Suprapubic skin (tissue), 4 donors: ENCODE results near the gene WDPCP. TPM values are rescaled to one million over a fixed set of nuclear protein-coding genes. Genes with fewer than 3 reads are reported as not detected.
"Not testable (repeated sequence)": the region's sequence is repeated elsewhere in the genome, so short reads cannot be mapped to it uniquely, and the experiment has no call there.

Experiments used
- DNase-seq, 2 donors: peaks; one replicate each; pipeline ENCODE4 v3.0.0-alpha.2; 2019; ENCODE audit warnings: low spot score in 2 of 2
- H3K27ac ChIP-seq: fragments of 200-600 bp; sonication (generic); one replicate; pipeline ENCODE4 v1.5.1; 2019
- H3K27me3 ChIP-seq: fragments of 200-600 bp; sonication (generic); one replicate; pipeline ENCODE4 v1.5.1; 2019
- H3K36me3 ChIP-seq: fragments of 200-600 bp; sonication (generic); one replicate; pipeline ENCODE4 v1.5.1; 2019
- H3K4me1 ChIP-seq: fragments of 200-600 bp; sonication (generic); one replicate; pipeline ENCODE4 v1.5.1; 2019
- H3K4me3 ChIP-seq: fragments of 200-600 bp; sonication (generic); one replicate; pipeline ENCODE4 v1.5.1; 2019; ENCODE audit warnings: mild to moderate bottlenecking
- H3K9me3 ChIP-seq: fragments of 200-600 bp; sonication (generic); one replicate; pipeline ENCODE4 v1.5.1; 2019
- CTCF ChIP-seq, 2 donors: fragments of 200-600 bp in 1 of 2; fragments of 450-650 bp in 1 of 2; sonication (generic) in 1 of 2; IDR thresholded peaks; one replicate each; pipeline ENCODE4 v1.5.1; 2016 to 2019; ENCODE audit warnings: antibody characterized with exemption in 2 of 2, mild to moderate bottlenecking in 1 of 2, moderate library complexity in 1 of 2
- EP300 ChIP-seq: sonication (generic); formaldehyde crosslinking; IDR thresholded peaks from one replicate; pipeline ENCODE4 v1.6.1; 2017; ENCODE audit warnings: antibody characterized with exemption
- POLR2A ChIP-seq, 2 donors: fragments of 450-650 bp; IDR thresholded peaks; one replicate each; pipeline ENCODE4 v1.6.1; 2017; ENCODE audit warnings: antibody characterized with exemption in 2 of 2, mild to moderate bottlenecking in 2 of 2, moderate library complexity in 2 of 2
- POLR2AphosphoS5 ChIP-seq, 3 donors: sonication (generic); formaldehyde crosslinking; IDR thresholded peaks; one replicate each; pipeline ENCODE4 v1.6.1; 2017; ENCODE audit warnings: antibody characterized with exemption in 3 of 3
- WGBS: methylation state at CpG from one replicate; pipeline ENCODE4 v1.1.5; 2018; 5-methylcytosine and 5-hydroxymethylcytosine counted together
- total RNA-seq, 4 donors: library from RNA; depleted of rRNA; stranded (reverse); fragments of >200 nt; gene quantifications; one replicate each; pipeline ENCODE4 v1.1.0, GENCODE V29; 2016

WDPCP gene
- 10 to 100 TPM in 1 of 4 donors, 1 to 10 TPM in 3; 6.7 to 18.7 (median 9.7) TPM for total RNA-seq

- peak within 1 kb of the TSS; percentile 92 for H3K27ac ChIP-seq
- peaks cover 40% of the 10 kb centered on the region for H3K4me1 ChIP-seq
- no peaks in the 10 kb centered on the region for H3K27me3 ChIP-seq
- under 1% methylated on average over 35 of the region's 44 CpGs for WGBS
- DNase-seq = peak; percentile 96
- H3K36me3 ChIP-seq = peaks cover 6% of the 10 kb centered on the region
- H3K4me3 ChIP-seq = peak within 1 kb of the TSS; percentile 79
- no peaks in the 10 kb centered on the region for H3K9me3 ChIP-seq
- TF ChIP-seq CTCF (IDR thresholded peaks at IDR 0.05) = no peak
- peak in 2 of 3 donors; percentile 90 to 94 for TF ChIP-seq POLR2AphosphoS5 (IDR thresholded peaks at IDR 0.05)
- TF ChIP-seq POLR2A (IDR thresholded peaks at IDR 0.05) = peak in 1 of 2 donors; percentile 68
- TF ChIP-seq EP300 = no peak
Observed at GRCh38 chr2:63588385-63589147, at the start of gene WDPCP, which contains the start of gene MDH1. Gene WDPCP (minus strand): TSS chr2:63588477. CDS start chr2:63588271, 206 bp downstream. Gene MDH1 (plus strand): TSS chr2:63588963. CDS start chr2:63589044, 81 bp downstream.

- Histone ChIP-seq H3K27ac (no peak overlapping the region), H3K4me1 (no peaks in the 10 kb centered on the region), H3K36me3 (no peaks in the 10 kb centered on the region), H3K4me3 (no peak overlapping the region), H3K27me3 (no peaks in the 10 kb centered on the region), H3K9me3 (peaks cover 18% of the 10 kb centered on the region)
- no peak for DNase-seq
- TF ChIP-seq POLR2A (IDR thresholded peaks at IDR 0.05) (no peak), CTCF (IDR thresholded peaks at IDR 0.05) (no peak), POLR2AphosphoS5 (IDR thresholded peaks at IDR 0.05) (no peak), EP300 (no peak)
- 93% methylated on average over 2 of the region's 2 CpGs for WGBS
Observed at GRCh38 chr2:63632382-63632781, 44.1 kb upstream of the WDPCP start.

- no peak for DNase-seq
- H3K27ac ChIP-seq = no peak overlapping the region
- TF ChIP-seq POLR2A (IDR thresholded peaks at IDR 0.05) = no peak
- TF ChIP-seq EP300 = no peak
- TF ChIP-seq CTCF (IDR thresholded peaks at IDR 0.05) = no peak
- no peak for TF ChIP-seq POLR2AphosphoS5 (IDR thresholded peaks at IDR 0.05)
- H3K4me1 ChIP-seq = no peaks in the 10 kb centered on the region
- no peaks in the 10 kb centered on the region for H3K27me3 ChIP-seq
- 66% methylated on average over 1 of the region's 1 CpG for WGBS
- H3K9me3 ChIP-seq = peaks cover 16% of the 10 kb centered on the region
- no peaks in the 10 kb centered on the region for H3K36me3 ChIP-seq
- no peak overlapping the region for H3K4me3 ChIP-seq
Observed at GRCh38 chr2:63631501-63631900, 43.2 kb upstream of the WDPCP start.

- DNase-seq = no peak
- H3K4me3 ChIP-seq = no peak overlapping the region
- H3K27me3 ChIP-seq = no peaks in the 10 kb centered on the region
- H3K27ac ChIP-seq = no peak overlapping the region
- TF ChIP-seq EP300 = no peak
- TF ChIP-seq POLR2AphosphoS5 (IDR thresholded peaks at IDR 0.05) = no peak
- TF ChIP-seq CTCF (IDR thresholded peaks at IDR 0.05) = no peak
- TF ChIP-seq POLR2A (IDR thresholded peaks at IDR 0.05) = no peak
- H3K36me3 ChIP-seq = no peaks in the 10 kb centered on the region
- H3K4me1 ChIP-seq = no peaks in the 10 kb centered on the region
- H3K9me3 ChIP-seq = peaks cover 8% of the 10 kb centered on the region
- WGBS = 91% methylated on average over 1 of the region's 1 CpG
Observed at GRCh38 chr2:63628403-63628942, 40.2 kb upstream of the WDPCP start.

GRCh38 chr2:63627866-63628265 is 39.6 kb upstream of the WDPCP start:
- no peaks in the 10 kb centered on the region for H3K36me3 ChIP-seq
- TF ChIP-seq EP300 = no peak
- no peak for TF ChIP-seq POLR2AphosphoS5 (IDR thresholded peaks at IDR 0.05)
- TF ChIP-seq CTCF (IDR thresholded peaks at IDR 0.05) = no peak
- TF ChIP-seq POLR2A (IDR thresholded peaks at IDR 0.05) = no peak
- H3K27me3 ChIP-seq = no peaks in the 10 kb centered on the region
- H3K4me3 ChIP-seq = no peak overlapping the region
- no peaks in the 10 kb centered on the region for H3K4me1 ChIP-seq
- no peak overlapping the region for H3K27ac ChIP-seq
- peaks cover 8% of the 10 kb centered on the region for H3K9me3 ChIP-seq
- WGBS = 99% methylated on average over 15 of the region's 15 CpGs
- DNase-seq = no peak

- H3K27ac ChIP-seq, DNase-seq, H3K9me3 ChIP-seq, H3K4me1 ChIP-seq, H3K4me3 ChIP-seq, H3K36me3 ChIP-seq, H3K27me3 ChIP-seq: not testable (repeated sequence)
- WGBS = 95% methylated on average over 2 of the region's 2 CpGs
Observed at GRCh38 chr2:63623763-63624162, 35.5 kb upstream of the WDPCP start.
